HG03135 (cell line): ENCODE results near the gene ELMO1.
A peak's percentile ranks its signal among the peaks of the same experiment; 100 is the strongest.

Experiments
- ATAC-seq: cut with Tn5 transposase; IDR thresholded peaks from one replicate; pipeline ENCODE4 v1.9.1; 2021; ENCODE audit warnings: mild to moderate bottlenecking, moderate library complexity; ENCODE audit not compliant: unreplicated experiment

Gene ELMO1

DNA sequence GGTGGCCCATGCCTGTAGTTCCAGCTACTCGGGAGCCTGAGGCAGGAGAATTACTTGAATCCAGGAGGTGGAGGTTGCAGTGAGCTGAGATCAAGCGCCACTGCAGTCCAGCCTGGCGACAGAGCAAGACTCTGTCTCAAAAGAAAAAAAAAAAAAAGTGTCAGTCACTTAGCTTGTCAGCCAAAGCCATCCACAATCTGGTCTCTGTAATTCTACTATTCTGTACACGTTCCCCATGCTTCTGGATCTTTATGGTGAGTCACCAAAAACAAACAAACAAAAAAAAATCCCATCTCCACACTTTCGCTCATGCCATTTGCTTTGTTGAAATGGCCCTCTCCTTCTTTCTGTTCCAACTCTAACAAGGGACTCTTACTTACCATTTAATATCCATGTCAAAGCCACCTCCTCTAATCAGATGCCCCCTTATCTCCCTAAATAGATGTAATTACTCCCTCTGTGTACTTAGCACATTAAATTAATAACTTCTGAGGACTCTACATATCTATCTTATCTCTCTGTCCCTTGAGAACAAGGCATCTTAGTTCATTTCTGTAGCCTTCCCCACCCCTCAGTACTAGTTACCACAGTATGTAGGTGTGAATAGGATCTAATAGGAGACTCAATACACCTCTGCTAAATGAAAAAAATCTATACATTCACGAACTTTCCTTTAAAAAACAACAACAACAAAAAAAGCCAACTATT, 128.4 kb downstream of the ELMO1 start:
- no peak for ATAC-seq

DNA sequence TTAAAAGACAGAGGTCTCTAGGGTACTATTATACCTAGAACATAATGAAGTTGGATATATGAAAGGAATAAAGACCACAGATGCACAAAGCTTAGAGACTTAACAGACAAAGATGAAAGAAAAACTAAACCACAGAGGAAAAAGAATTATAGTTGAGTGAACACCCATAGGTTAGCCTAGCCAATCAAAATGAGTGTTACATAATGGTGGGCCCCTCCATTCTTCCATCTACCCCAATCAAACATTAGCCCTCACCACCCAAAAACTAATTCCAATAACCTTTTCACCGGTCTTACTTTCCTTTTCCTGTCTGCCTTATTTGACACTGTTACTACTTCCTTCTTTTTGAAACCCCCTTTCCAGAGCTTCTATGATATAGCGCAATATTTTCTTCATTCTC, 130.1 kb downstream of the ELMO1 start:
- ATAC-seq, result no peak

DNA sequence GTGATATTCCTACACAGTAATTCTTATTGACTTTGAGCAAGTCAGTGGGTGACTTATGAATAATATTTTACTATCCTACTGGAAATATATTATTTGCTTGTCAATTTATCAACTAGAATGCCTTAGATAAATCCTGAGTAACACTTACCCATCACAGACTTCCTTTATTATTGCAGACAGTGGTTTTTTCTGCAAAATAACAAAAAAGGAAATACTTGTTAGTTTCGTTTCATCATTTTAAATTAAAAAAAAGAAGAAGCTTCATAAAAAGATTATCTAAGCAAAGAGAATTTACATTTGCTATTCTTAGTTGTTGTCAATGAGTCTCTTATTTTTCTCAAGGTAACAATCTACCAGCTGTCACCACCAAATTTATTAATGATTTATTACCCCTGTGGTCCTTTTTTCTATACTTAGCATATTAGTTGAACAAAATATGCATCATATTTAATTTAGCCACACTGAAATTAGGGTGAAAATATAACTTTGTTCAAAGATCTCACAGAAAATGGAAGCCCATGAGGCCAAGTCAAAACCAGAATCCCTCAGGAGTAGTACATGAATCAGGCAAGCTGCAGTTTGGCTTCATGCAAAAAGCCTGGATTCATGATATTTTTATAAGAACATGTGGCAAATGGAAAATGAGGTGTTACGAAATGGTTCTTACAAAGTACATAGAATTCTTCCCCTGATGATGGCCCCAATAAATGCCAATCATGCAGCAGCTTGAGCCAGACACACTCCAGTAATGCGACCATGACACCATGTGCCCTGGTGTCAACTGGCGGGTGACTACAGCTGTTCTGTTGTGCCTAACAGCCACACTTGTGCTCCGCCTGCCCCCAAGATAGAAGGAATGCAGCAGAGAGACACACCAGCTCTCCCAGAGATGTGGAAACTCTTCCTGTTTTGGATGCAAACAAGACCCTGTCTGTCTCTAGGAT, 132.6 kb downstream of the ELMO1 start:
- peak; percentile 45 for ATAC-seq

GRCh38 chr7:37312608-37313007, 136.1 kb downstream of the ELMO1 start:
- no peak for ATAC-seq

DNA sequence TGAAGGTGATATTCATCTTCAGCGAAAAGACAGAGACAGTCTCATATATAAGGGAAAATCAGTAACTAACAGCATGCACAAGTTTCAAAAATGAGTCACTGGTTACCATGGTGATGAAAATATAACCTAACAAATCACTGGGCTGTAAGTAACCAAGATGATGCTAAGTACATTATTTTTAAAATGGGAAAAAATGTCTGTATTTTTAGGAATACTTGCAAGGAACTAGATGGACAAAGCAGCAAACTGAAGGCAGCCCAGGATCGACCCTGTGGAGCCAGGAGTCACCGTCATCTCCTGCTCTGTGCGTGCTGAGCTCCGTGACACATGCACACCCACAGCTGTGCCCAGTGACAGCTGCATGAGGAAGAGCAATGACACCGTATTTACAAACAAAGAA, 137.3 kb downstream of the ELMO1 start:
- no peak for ATAC-seq

DNA sequence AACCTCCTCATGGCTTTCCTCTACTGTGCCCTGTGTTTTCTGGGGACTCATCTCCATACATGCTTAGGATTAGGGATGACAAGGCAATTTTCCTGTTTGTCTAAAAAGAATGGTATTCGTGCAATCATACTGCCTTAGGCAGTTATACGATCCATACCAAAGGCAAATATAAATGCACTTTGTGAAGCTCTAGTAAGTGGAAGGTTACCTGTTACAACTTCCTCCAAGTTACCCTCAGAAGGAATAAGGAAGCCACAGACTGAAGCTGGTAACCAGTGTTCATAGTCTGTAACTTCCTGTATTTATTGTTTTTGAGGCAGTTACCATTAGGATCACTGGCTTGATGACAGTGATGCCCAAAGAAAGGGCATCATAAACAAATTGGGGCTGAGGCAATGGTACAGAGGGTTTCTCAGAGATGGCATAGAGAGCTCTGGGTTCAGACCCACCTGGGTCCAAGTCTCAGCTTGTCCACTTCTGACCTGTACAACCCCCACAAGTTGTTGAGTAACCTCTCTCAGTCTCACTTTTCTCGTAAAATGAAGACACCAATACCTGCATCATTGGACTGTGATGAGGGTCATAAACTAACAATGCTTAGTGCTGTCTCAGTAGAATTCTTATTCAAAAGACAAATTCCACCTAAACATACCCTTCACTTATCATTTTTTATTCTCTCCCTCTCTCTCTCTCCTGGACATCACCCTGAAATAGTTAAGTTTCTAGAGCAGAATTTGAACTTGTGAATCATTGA, 138.2 kb downstream of the ELMO1 start:
- ATAC-seq, result no peak

DNA sequence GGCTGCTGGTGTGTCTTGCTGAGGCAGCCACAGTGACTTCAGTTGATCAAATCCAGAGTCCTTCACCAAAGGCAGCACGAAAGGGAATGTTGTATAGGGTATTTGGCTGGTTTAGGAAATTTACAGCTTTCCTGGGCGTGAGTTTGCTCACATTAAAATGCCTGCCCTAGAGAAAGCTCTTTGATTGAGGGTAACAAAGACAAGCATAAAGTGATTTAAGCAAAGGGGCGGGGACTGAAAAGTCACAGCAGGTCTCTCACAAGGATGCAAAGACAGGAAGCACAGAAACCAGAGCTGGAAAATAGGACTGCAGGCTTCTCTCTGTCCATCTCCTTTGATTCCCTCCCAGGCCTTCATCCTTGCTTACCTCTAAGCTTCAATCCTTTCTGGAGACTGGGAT, 139.2 kb downstream of the ELMO1 start:
- no peak for ATAC-seq

DNA sequence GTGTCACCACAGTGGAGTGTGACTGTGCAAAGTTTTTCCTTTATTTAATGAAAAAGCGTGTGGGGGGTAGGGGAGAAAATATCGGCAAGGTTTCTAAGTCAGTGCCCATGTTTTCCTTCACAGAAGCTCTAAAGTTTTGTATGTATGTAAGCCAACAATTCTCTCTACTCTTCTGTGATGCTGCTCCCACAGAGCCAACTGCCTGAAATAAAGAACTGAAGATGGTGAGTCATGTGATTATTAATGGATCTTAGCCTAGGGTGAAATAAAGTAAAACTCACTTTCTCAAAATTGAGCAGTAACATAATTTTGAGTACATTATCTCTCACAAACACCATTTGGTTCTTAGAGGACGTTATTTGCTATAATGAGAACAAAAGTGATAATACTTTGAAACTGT, 143.7 kb downstream of the ELMO1 start:
- ATAC-seq, result no peak

DNA sequence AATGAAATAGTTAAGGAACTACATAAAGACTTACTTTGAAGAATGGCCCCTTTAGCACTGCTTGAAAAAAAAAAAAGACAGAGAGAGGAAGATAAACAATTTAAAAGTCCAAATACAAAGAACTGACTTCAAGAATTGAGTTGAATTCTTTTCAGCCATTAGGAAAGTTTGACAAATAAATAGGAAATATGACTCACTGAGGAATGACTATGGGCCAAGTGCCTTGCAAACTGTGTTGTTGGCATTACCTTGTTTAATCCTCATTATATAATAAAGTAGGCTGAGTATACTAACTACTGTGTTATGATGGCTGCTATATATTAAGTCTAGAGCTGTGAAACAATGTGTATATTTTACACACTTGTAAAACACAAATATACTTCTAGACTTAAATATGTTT, 151.1 kb downstream of the ELMO1 start:
- ATAC-seq, result no peak

DNA sequence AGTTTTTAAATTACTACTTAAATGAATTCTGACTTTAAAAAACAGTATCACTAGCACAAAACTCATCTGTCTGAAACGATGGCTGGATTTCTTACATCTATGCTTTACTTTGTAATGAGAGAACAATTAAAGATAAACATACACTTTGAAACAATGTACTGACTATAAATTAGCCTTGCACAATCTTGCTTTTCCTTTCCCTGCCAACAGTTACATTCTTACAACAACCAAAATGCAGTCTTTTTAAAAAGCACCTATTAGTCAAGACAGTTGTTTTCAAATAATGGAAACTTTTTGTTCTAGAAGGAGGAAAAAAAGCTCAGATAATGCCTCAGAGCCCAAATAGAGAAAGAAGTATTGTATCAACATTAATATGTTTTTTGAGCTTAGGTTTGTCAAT, 153.3 kb downstream of the ELMO1 start:
- ATAC-seq, result no peak

DNA sequence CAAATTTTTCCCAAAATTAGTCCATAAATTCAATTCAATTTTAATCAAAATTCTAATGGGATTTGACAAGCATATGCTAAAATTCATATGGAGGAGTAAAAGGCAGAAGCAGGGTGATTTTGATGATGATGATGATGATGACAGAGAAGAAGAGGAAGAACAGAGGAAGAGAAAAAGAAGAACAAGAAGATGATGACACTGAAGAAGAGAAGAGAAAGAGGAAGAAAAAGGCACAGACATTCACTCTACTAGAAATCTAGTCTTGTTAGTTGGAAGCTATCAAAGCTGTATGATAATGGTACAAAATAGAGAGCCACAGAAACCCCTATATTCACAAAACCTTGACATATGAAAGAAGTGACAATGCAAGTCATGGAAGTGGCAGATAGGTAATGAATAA, 157.9 kb downstream of the ELMO1 start:
- no peak for ATAC-seq

DNA sequence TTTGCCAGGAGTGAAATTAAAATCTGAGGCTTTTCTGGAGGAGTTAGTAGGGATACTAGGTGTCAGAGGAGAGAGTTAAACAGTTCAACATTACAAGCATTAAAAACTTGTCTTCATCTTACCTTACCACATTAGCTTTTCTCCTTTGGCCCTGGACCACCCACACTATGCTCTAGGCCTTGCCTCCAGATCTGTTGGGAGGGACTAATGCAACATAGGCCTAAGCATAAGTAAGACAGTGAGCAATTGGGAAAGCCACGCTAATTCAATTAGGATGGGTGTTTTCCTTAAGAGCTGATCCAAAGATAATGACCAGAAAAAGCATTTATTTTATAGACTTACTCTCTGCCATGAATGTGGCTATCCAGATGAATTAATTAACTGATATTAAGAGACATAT, 158.9 kb downstream of the ELMO1 start:
- ATAC-seq, result no peak

DNA sequence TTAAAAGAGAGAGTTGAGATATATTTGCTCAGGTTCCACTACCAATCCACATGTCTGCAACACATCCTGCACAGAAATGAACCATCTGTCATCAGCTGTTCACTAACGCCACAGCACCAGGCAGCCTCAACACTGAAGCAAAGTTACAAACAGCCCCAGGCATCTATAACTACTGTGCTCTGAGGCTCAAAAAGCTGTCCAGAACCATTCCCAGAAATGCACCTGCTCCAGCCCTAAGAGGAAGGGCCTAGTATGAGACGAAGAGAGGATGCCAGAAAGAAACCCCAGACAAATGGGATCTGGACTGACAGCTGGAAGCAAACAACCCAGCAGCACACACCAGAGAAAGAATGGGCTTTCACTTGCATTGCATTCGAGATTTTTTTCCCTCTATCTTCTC, 159.3 kb downstream of the ELMO1 start:
- no peak for ATAC-seq

DNA sequence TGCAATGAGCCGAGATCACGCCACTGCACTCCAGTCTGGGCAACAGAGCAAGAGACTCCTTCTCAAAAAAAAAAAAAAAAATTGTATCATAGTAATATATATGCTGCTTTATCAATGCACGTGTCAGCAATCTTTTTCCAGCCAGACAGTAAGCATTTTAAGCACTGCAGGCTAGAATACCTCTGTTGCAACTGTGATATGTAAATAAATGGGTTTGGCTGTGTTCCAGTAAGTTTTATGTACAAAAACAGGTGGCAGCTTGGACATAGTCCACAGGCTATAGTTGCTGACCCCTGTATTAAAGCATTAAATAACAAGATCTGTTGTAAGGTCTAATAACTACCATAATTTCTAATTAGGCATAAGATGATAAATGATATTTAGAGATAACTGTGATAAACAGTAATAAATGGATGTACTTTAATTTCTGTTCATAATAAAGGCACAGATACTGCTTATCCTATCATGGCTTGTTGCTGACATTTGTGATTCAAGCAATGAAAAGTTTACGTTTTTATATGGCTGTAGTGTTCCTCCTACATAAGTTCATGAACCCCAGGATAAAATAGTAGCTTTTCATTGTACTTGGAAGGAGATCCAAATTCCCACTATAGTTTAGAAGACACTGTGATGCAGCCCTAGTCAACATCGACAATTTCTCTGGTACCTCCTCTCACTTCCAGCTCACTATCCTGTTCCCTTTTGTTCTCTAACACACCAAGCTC, 161.4 kb downstream of the ELMO1 start:
- peak; percentile 44 for ATAC-seq

GRCh38 chr7:37286454-37286832, 162.2 kb downstream of the ELMO1 start:
- no peak for ATAC-seq

- no peak for ATAC-seq
Observed at GRCh38 chr7:37285706-37286453, 162.8 kb downstream of the ELMO1 start.

- no peak for ATAC-seq
Observed at GRCh38 chr7:37284805-37285231, 163.8 kb downstream of the ELMO1 start.

GRCh38 chr7:37284285-37284684, 164.4 kb downstream of the ELMO1 start:
- ATAC-seq, result no peak

GRCh38 chr7:37283716-37284115, 164.9 kb downstream of the ELMO1 start:
- no peak for ATAC-seq

DNA sequence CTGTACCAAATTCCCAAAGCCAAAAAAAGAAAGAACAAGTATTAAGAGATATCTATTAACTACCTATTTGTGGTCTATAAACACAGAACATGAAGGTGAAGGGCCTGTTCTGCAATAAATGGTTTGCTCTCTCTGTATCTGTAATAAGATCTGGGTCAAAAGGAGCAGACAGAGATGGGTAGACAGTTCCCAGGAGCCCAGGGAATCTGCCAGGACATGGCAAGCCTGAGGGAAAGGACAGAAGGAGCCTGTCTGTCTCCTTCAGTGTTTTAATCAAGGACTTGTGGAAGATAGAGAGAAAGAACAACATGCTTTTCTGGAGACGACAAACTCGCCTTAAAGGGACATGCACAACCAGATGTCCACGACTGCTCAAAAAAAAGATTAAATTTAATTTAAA, 165.7 kb downstream of the ELMO1 start:
- ATAC-seq, result no peak
